Nephron progenitor cell (in vitro differentiated cells): Measurements from ENCODE around the gene TRUB1.
"Not testable (repeated sequence)": the region's sequence is repeated elsewhere in the genome, so short reads cannot be mapped to it uniquely, and the experiment has no call there.

Source experiments
- DNase-seq: peaks from one replicate; pipeline ENCODE4 v3.0.0; 2021
- H3K27ac Mint-ChIP-seq: 2 replicates; pipeline ENCODE4 v1.8.0; 2021; ENCODE audit warnings: mild to moderate bottlenecking, moderate library complexity, mixed read lengths
- H3K27me3 Mint-ChIP-seq: 2 replicates; pipeline ENCODE4 v1.8.0; 2021; ENCODE audit warnings: mild to moderate bottlenecking, low read depth, mixed read lengths; ENCODE audit not compliant: poor library complexity
- H3K36me3 Mint-ChIP-seq: 2 replicates; pipeline ENCODE4 v1.8.0; 2021; ENCODE audit warnings: low read depth, mixed read lengths
- H3K4me1 Mint-ChIP-seq: 2 replicates; pipeline ENCODE4 v1.8.0; 2021; ENCODE audit warnings: mixed read lengths
- H3K4me3 Mint-ChIP-seq: 2 replicates; pipeline ENCODE4 v1.8.0; 2021; ENCODE audit warnings: mild to moderate bottlenecking, moderate library complexity, mixed read lengths
- H3K9me3 Mint-ChIP-seq: 2 replicates; pipeline ENCODE4 v1.8.0; 2021; ENCODE audit warnings: mild to moderate bottlenecking, moderate library complexity, mixed read lengths
- TF ChIP-seq, protein P1 (sequence below): fragments of 200-600 bp; sonication (generic); IDR thresholded peaks from 2 replicates; pipeline ENCODE4 v1.5.0; 2021; ENCODE audit warnings: antibody characterized with exemption

Gene TRUB1

DNA sequence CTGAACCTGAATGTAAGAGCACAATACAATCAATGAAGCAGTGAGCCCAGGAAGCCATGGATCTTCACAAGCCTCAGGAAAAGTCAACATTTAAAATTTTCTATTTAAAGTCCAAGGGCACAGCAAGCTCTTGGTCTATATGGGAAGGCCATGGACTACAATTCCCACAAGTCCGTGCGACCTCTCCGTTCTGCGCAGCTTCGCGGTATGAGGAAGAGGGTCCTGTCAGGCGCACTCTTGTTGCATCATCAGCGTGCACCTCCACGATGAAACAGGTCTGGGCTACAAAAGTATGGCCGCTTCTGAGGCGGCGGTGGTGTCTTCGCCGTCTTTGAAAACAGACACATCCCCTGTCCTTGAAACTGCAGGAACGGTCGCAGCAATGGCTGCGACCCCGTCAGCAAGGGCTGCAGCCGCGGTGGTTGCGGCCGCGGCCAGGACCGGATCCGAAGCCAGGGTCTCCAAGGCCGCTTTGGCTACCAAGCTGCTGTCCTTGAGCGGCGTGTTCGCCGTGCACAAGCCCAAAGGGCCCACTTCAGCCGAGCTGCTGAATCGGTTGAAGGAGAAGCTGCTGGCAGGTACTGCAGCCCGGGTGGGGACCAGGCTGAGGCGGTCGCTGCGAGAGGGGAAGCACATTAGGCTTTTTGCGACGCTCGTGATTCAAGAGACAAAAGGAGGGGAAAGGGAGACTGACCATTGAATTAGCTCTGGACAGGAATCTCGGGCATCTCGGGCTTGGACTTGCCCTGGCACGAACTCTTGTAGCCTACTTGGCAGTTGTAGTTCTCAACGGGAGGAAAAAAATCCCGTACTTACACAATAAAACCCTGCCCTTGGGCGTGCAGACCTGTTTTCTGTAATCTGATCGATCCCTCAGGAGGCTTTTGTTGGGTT lies at the start of gene TRUB1:
TSS of gene TRUB1 (plus strand) at position 234 of the 894 bp plus-strand sequence. CDS start at position 293, 59 bp downstream.
- Mint-ChIP-seq H3K27me3 (no peaks in the 10 kb centered on the region), H3K4me3 (peak within 1 kb of the TSS; percentile 99), H3K36me3 (peaks cover 27% of the 10 kb centered on the region), H3K9me3 (no peaks in the 10 kb centered on the region), H3K4me1 (peaks cover 25% of the 10 kb centered on the region), H3K27ac (peak within 1 kb of the TSS; percentile 98)
- peak; percentile 85 for DNase-seq
- TF ChIP-seq, protein P1, sequence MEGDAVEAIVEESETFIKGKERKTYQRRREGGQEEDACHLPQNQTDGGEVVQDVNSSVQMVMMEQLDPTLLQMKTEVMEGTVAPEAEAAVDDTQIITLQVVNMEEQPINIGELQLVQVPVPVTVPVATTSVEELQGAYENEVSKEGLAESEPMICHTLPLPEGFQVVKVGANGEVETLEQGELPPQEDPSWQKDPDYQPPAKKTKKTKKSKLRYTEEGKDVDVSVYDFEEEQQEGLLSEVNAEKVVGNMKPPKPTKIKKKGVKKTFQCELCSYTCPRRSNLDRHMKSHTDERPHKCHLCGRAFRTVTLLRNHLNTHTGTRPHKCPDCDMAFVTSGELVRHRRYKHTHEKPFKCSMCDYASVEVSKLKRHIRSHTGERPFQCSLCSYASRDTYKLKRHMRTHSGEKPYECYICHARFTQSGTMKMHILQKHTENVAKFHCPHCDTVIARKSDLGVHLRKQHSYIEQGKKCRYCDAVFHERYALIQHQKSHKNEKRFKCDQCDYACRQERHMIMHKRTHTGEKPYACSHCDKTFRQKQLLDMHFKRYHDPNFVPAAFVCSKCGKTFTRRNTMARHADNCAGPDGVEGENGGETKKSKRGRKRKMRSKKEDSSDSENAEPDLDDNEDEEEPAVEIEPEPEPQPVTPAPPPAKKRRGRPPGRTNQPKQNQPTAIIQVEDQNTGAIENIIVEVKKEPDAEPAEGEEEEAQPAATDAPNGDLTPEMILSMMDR, result no peak

DNA sequence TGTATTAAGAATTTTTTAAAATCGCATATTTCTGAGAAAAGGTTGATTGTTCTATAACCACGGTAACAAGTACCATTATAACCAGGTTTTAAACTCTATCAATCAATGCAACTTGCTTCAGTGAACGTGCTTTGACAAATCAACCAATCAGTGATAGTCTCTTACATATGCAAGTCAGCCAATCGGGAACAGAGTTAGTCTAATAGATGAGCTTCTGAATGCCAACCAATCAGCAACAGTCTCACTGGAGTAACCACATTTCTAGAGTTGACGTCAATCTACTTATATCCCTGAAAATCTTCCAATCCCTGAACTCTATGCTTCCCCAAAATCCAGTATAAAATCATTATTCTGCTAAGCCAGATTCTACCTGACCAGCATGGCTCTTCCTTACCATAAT lies 44.7 kb upstream of the TRUB1 start:
- Mint-ChIP-seq H3K9me3 (peaks cover 4% of the 10 kb centered on the region), H3K4me1 (peaks cover 27% of the 10 kb centered on the region), H3K27ac (no peak overlapping the region), H3K27me3 (peaks cover 7% of the 10 kb centered on the region), H3K36me3 (no peaks in the 10 kb centered on the region), H3K4me3 (no peak overlapping the region)
- no peak for DNase-seq
- TF ChIP-seq, protein P1, result no peak

DNA sequence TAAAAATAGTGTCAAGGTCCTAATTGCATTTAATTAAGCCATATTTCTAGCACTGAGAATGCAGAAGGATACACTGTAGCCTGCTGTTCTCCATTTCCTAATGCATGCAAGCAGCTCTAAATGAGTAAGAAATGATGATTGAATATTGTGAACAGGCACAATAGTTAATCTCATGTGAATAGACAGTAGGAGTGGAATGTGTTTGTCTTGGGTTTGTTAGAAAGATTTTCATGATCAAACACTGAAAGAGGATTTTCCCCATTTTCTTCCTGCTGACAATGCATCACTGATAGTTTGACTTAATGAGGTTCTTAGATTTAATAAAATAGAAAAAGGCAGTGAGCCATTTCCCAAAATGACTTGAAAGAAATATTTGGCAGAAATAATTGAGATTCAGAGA lies 43.1 kb upstream of the TRUB1 start:
- DNase-seq, result no peak
- Mint-ChIP-seq H3K27ac (no peak overlapping the region), H3K4me1 (peaks cover 27% of the 10 kb centered on the region), H3K27me3 (peaks cover 4% of the 10 kb centered on the region), H3K9me3 (peaks cover 9% of the 10 kb centered on the region), H3K36me3 (peaks cover under 1% of the 10 kb centered on the region), H3K4me3 (no peak overlapping the region)
- TF ChIP-seq, protein P1, result no peak

DNA sequence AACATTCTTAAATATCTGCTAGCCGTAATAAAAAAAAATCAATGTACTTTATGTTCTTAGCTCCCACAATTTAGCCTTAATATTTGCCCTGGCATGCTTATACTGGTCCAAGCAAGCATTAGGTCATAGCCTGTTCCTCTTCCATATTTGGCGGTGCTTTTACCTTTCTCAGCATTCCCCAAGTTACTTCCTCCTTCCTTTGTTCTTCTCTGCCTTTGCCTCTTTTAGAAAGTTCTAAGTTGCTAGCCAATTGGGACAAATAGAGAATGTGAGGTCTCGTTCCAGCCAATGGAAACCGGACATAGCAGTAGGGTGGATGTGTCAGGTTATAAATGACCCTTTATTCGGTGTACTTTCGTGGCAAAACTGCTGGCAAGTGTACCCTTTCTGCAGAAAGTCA lies 41.0 kb upstream of the TRUB1 start:
- peak overlapping the region; percentile 26 for H3K27ac Mint-ChIP-seq
- not testable (repeated sequence) for H3K9me3 Mint-ChIP-seq

GRCh38 chr10:114897593-114897992 lies 40.4 kb upstream of the TRUB1 start:
- H3K9me3 Mint-ChIP-seq, result peaks cover 9% of the 10 kb centered on the region

More for the DNA sequence above, 41.0 kb upstream of the TRUB1 start:
- H3K4me1 Mint-ChIP-seq, result peaks cover 30% of the 10 kb centered on the region
- DNase-seq, H3K36me3 Mint-ChIP-seq, H3K27me3 Mint-ChIP-seq: not testable (repeated sequence)
- peak overlapping the region; percentile 4 for H3K4me3 Mint-ChIP-seq

DNA sequence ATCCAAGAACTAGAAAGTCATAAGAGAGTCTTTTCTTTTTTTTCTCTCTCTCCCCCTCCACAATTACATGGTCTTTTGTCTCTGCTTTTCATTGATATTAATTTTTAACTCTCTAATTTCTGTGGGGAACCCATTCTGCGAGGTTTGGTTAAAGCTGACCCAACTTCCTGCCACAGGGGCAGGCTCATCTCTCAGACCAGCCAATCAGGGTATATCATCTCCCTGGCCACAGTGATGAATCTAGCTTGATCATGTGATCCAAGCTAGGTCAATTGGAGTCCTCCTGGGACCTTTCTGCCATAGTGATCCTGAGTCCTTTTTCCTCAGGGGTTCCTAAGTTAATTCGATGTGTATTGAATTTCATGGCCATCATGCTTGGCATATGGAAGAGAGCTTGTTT lies 38.0 kb upstream of the TRUB1 start:
- peaks cover 4% of the 10 kb centered on the region for H3K36me3 Mint-ChIP-seq
- no peak for DNase-seq

More at GRCh38 chr10:114897593-114897992, 40.4 kb upstream of the TRUB1 start:
- Mint-ChIP-seq H3K27me3 (peaks cover 4% of the 10 kb centered on the region), H3K27ac (no peak overlapping the region), H3K4me3 (no peak overlapping the region), H3K4me1 (peaks cover 34% of the 10 kb centered on the region), H3K36me3 (peaks cover 4% of the 10 kb centered on the region)
- DNase-seq, result no peak
- TF ChIP-seq, protein P1, result no peak

More for the DNA sequence above, 38.0 kb upstream of the TRUB1 start:
- no peak overlapping the region for H3K4me3 Mint-ChIP-seq
- no peak overlapping the region for H3K27ac Mint-ChIP-seq
- peaks cover 40% of the 10 kb centered on the region for H3K4me1 Mint-ChIP-seq
- TF ChIP-seq, protein P1, result no peak
- no peaks in the 10 kb centered on the region for H3K27me3 Mint-ChIP-seq
- H3K9me3 Mint-ChIP-seq, result peaks cover 9% of the 10 kb centered on the region
